Subcutaneous adipose tissue (tissue), 4 donors: Measurements from ENCODE around the gene MEGF8. TPM values are rescaled to one million over a fixed set of nuclear protein-coding genes. Genes with fewer than 3 reads are reported as not detected.

Experiments used
- CTCF ChIP-seq: fragments of 450-650 bp; IDR thresholded peaks from one replicate; pipeline ENCODE4 v1.5.1; 2016; ENCODE audit warnings: low read depth, mild to moderate bottlenecking, control low read depth, antibody characterized with exemption, moderate library complexity
- total RNA-seq, 4 donors: library from RNA; depleted of rRNA; stranded (reverse); fragments of >200 nt; gene quantifications; one replicate each; pipeline ENCODE4 v1.1.0, GENCODE V29; 2016

MEGF8 gene
- total RNA-seq, 4 donors from 2014 or later: 11.9 to 58.8 (median 17.0) TPM

GRCh38 chr19:42374826-42375376 is 49.5 kb downstream of the MEGF8 start:
- no peak for TF ChIP-seq CTCF

GRCh38 chr19:42375415-42376176 is 50.2 kb downstream of the MEGF8 start:
- TF ChIP-seq CTCF: no peak

GRCh38 chr19:42376177-42376555 is 50.7 kb downstream of the MEGF8 start:
- no peak for TF ChIP-seq CTCF

- TF ChIP-seq CTCF: no peak
These were observed 53.1 kb downstream of the MEGF8 start for GRCh38 chr19:42378225-42379215.

GRCh38 chr19:42380155-42380554 is 54.7 kb downstream of the MEGF8 start:
- TF ChIP-seq CTCF: no peak

GRCh38 chr19:42386974-42387707 is 61.7 kb downstream of the MEGF8 start:
- TF ChIP-seq CTCF: no peak
